Activated T-cell treated with anti-CD3 and anti-CD28 coated beads, Interleukin-2, amount 50 U/mL, for 72 hours (primary cell): ENCODE measurements around the gene FGD6. TPM values are rescaled to one million over a fixed set of nuclear protein-coding genes. Genes with fewer than 3 reads are reported as not detected.
"Not testable (repeated sequence)": the region's sequence is repeated elsewhere in the genome, so short reads cannot be mapped to it uniquely, and the experiment has no call there.

ENCODE experiments used
- ATAC-seq, 2 donors: fragments of 150-1000 bp; cut with Tn5 transposase; replicated peaks in 1 of 2; 2 replicates each; pipeline ENCODE4 v1.10.0; 2021; ENCODE audit warnings: moderate library complexity in 2 of 2, mild to moderate bottlenecking in 1 of 2
- DNase-seq, 2 donors: peaks; one replicate each; pipeline ENCODE4 v3.0.0; 2021 to 2022; ENCODE audit warnings: mixed read lengths in 1 of 2
- H3K27ac Mint-ChIP-seq: one replicate; pipeline ENCODE4 v1.8.0; 2022; ENCODE audit warnings: mild to moderate bottlenecking, moderate library complexity, mixed read lengths
- H3K27me3 Mint-ChIP-seq: one replicate; pipeline ENCODE4 v1.8.0; 2022; ENCODE audit warnings: low read depth, mixed read lengths
- H3K36me3 Mint-ChIP-seq, 2 donors: one replicate each; pipeline ENCODE4 v1.8.0; 2022; ENCODE audit warnings: mixed read lengths in 2 of 2, mild to moderate bottlenecking in 1 of 2; ENCODE audit not compliant: insufficient read depth in 2 of 2
- H3K4me1 Mint-ChIP-seq: one replicate; pipeline ENCODE4 v1.8.0; 2022; ENCODE audit warnings: low read depth, mixed read lengths
- H3K4me3 Mint-ChIP-seq, 2 donors: one replicate each; pipeline ENCODE4 v1.8.0; 2022; ENCODE audit warnings: mild to moderate bottlenecking in 2 of 2, mixed read lengths in 2 of 2, moderate library complexity in 2 of 2
- H3K9me3 Mint-ChIP-seq, 2 donors: one replicate each; pipeline ENCODE4 v1.8.0; 2022; ENCODE audit warnings: mixed read lengths in 2 of 2
- total RNA-seq, 2 donors: library from RNA; stranded (reverse); gene quantifications; one replicate each; pipeline ENCODE4 v1.2.3, GENCODE V29; 2022

Gene FGD6
- total RNA-seq, 2 donors from 2014 or later = 1.2 to 2.0 TPM

GRCh38 chr12:95117178-95117599, 100.1 kb downstream of the FGD6 start:
- Mint-ChIP-seq H3K4me1 (peaks cover 5% of the 10 kb centered on the region), H3K9me3 (no peaks in the 10 kb centered on the region), H3K4me3 (no peak overlapping the region), H3K27me3 (no peaks in the 10 kb centered on the region), H3K36me3 (no peaks in the 10 kb centered on the region), H3K27ac (no peak overlapping the region)
- peak; percentile 71 to 78 for ATAC-seq
- DNase-seq = peak; percentile 51 to 57

DNA sequence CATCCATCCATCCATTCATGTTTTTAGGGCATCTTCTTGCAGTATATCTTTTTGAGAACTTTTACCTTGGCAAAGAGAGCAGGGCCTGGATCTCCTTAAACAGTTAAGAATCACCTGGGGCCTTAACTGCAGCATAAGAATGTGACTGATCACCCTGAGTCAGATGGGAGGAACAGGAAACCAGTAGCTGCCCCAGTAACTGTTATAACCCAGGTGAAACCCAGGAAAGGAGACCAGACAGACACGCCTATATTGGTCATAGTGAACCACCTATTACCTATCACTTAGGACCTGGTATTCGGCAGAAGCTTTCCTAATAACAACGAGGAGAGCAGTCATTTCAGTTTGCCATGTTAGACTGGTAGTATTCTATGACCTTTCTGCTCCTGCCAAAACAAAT, 100.5 kb downstream of the FGD6 start:
- peak overlapping the region; percentile 69 for H3K27ac Mint-ChIP-seq
- DNase-seq = peak; percentile 3
- no peaks in the 10 kb centered on the region for H3K27me3 Mint-ChIP-seq
- H3K4me3 Mint-ChIP-seq = no peak overlapping the region
- H3K36me3 Mint-ChIP-seq = no peaks in the 10 kb centered on the region
- ATAC-seq = peak; percentile 74 to 86
- no peaks in the 10 kb centered on the region for H3K9me3 Mint-ChIP-seq
- H3K4me1 Mint-ChIP-seq = peaks cover 5% of the 10 kb centered on the region

GRCh38 chr12:95116341-95116740, 100.9 kb downstream of the FGD6 start:
- H3K27me3 Mint-ChIP-seq = no peaks in the 10 kb centered on the region

DNA sequence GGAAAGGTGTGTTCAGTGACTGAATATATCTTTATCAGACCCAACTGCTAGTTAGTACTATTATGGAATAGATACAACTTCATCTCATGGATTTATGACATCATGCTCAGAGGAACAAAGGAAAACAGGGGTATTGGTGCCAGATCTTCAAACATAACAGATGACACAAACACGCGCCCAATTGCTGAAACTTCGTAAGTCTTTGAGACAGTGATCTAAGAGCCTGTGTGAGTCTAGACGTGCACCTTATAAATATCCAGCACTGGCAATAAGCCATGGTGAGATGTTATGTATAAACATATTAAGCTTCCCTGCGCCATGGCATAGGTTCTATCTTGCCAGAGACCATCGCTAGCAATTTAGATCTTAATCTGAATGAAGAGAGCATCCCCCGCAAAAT, 101.6 kb downstream of the FGD6 start:
- Mint-ChIP-seq H3K4me3 (no peak overlapping the region), H3K27me3 (no peaks in the 10 kb centered on the region), H3K36me3 (no peaks in the 10 kb centered on the region), H3K4me1 (peaks cover 5% of the 10 kb centered on the region), H3K9me3 (no peaks in the 10 kb centered on the region), H3K27ac (no peak overlapping the region)
- no peak for ATAC-seq
- DNase-seq = no peak

More at GRCh38 chr12:95116341-95116740, 100.9 kb downstream of the FGD6 start:
- Mint-ChIP-seq H3K36me3 (no peaks in the 10 kb centered on the region), H3K4me3 (no peak overlapping the region), H3K4me1 (peaks cover 5% of the 10 kb centered on the region), H3K27ac (peak overlapping the region; percentile 69), H3K9me3 (no peaks in the 10 kb centered on the region)
- DNase-seq (no peak), ATAC-seq (no peak)

DNA sequence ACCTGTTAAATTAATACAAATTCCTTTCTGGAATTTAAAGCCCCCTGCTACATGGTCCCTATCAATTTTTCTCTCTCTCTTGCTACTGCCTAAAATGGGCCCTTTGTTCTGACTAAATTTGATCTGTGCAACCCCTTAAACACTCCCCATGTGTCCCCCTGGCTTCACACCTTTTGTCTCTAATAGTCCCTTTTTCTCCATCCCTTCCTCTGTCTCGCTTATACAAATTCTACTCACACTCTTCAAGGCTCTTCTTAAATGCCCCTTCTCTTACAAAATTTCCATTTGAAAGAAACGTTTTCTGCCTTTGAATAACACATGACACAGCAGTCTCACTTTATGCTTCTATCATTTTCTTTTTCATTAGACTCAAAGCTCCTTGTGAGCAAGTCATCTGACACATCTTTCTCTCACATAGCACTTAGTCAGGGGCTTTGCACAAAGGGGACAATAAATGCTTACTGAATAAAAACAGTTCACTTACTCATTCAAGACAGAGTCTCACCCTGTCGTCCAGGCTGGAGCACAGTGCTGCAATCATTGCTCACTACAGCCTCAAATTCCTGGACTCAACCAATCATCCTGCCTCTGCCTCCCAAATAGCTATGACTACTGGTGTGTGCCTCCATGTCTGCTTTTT, 102.4 kb downstream of the FGD6 start:
- H3K4me3 Mint-ChIP-seq = no peak overlapping the region
- peak in 1 of 2 donors; percentile 64 for ATAC-seq
- no peaks in the 10 kb centered on the region for H3K36me3 Mint-ChIP-seq
- no peak for DNase-seq
- no peaks in the 10 kb centered on the region for H3K9me3 Mint-ChIP-seq
- H3K27me3 Mint-ChIP-seq = no peaks in the 10 kb centered on the region
- peaks cover 5% of the 10 kb centered on the region for H3K4me1 Mint-ChIP-seq
- H3K27ac Mint-ChIP-seq = no peak overlapping the region

- no peak overlapping the region for H3K4me3 Mint-ChIP-seq
- no peak for ATAC-seq
Measured at GRCh38 chr12:95107362-95107761, 109.9 kb downstream of the FGD6 start.

GRCh38 chr12:95105540-95105939, 111.7 kb downstream of the FGD6 start:
- Mint-ChIP-seq H3K4me3 (no peak overlapping the region), H3K27ac (no peak overlapping the region), H3K27me3 (no peaks in the 10 kb centered on the region), H3K4me1 (peaks cover 12% of the 10 kb centered on the region), H3K9me3 (no peaks in the 10 kb centered on the region), H3K36me3 (no peaks in the 10 kb centered on the region)
- ATAC-seq = no peak
- no peak for DNase-seq

More at GRCh38 chr12:95107362-95107761, 109.9 kb downstream of the FGD6 start:
- no peak for DNase-seq
- Mint-ChIP-seq H3K4me1 (peaks cover 12% of the 10 kb centered on the region), H3K9me3 (no peaks in the 10 kb centered on the region), H3K27me3 (no peaks in the 10 kb centered on the region), H3K27ac (no peak overlapping the region), H3K36me3 (no peaks in the 10 kb centered on the region)

DNA sequence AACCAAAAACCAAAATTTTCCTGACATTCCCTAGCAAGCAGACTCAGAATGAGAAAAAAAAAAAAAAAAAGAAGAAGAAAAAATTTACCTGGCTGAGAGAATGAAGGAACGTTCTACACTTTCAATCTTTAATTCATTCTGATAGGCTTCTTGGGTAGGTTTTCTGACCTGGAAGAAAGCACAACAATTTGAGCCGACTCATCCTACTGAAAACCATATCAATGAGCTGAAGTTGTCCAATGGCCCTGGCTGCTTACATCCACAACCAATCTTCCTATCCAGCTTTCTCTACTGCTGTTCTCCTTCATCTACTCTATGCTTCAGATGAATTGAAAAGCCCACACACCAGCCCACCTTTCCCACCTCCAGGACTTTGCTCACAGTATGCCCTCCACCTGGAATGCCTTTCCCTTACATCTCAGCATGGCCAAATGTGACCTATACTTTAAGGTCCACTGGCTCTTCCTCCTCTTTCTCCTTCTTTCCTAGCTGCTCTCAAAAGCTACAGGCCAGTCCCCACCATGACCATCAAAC, 112.3 kb downstream of the FGD6 start:
- H3K27me3 Mint-ChIP-seq = no peaks in the 10 kb centered on the region
- no peak overlapping the region for H3K27ac Mint-ChIP-seq
- no peaks in the 10 kb centered on the region for H3K9me3 Mint-ChIP-seq
- H3K4me3 Mint-ChIP-seq = no peak overlapping the region
- DNase-seq (no peak), ATAC-seq (no peak)
- peaks cover 12% of the 10 kb centered on the region for H3K4me1 Mint-ChIP-seq
- H3K36me3 Mint-ChIP-seq = no peaks in the 10 kb centered on the region

- DNase-seq (peak; percentile 52 to 68), ATAC-seq (peak; percentile 99 to 100)
- Mint-ChIP-seq H3K4me1 (peaks cover 12% of the 10 kb centered on the region), H3K36me3 (no peaks in the 10 kb centered on the region), H3K27ac (peak overlapping the region; percentile 17), H3K4me3 (peak overlapping the region; percentile 21 to 71), H3K9me3 (no peaks in the 10 kb centered on the region), H3K27me3 (no peaks in the 10 kb centered on the region)
Measured at GRCh38 chr12:95102916-95103671, 114.2 kb downstream of the FGD6 start.

DNA sequence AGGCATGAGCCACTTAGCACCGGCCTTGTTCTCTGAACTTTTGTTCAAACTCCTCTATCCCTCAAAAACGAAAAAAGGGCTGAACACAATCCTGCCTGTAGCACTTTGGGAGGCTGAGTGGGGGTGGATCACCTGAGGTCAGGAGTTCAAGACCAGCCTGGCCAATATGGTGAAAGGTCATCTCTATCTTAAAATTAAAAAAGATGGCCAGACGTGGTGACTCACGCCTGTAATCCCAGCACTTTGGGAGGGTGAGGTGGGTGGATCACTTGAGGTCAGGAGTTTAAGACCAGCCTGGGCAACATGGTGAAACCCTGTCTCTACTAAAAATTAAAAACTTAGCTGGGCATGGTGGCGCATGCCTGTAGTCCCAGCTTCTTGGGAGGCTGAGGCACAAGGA, 115.3 kb downstream of the FGD6 start:
- Mint-ChIP-seq H3K4me3 (peak overlapping the region in 1 of 2 donors; percentile 31), H3K4me1 (peaks cover 12% of the 10 kb centered on the region)
- not testable (repeated sequence) for H3K36me3 Mint-ChIP-seq, H3K9me3 Mint-ChIP-seq, H3K27me3 Mint-ChIP-seq, DNase-seq, H3K27ac Mint-ChIP-seq, ATAC-seq

DNA sequence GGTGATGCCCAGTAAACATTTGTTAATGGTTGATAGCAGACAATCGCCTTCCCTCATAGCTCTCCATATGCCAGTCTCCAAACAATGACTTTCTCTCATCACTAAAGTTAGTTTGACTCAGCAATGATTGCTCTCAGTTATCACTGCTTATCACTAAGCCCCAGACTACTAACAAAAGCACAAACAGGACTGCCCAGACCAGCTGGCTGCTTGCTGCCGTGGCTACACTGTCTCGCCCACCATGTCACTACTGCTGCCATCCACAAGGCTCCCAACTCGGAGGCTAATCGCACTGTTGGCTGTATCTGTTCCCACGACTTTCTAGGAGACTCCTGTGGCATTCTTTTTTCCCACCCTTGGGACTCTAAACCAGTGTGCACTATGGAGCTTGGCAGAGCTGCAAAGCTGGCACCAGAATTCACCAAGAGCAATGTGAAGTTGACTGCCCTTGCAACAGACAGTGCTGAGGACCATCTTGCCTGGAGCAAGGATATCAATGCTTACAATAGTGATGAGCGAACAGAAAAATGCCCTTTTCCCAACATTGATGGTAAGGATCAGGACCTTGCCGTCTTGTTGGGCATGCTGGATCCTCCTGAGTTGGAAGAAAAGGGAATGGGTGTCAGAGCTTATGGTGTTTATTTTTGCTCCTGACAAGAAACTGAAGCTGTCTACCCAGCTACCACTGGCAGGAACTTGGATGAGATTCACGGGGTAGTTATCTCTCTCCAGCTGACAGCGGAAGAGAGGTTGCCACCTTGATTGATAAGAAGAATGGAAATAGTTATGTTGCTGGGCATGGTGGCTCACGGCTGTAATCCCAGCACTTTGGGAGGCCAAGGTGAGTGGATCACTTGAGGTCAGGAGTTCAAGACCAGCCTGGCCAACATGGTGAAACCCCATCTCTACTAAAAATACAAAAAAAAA, 116.7 kb downstream of the FGD6 start:
- no peak overlapping the region for H3K4me3 Mint-ChIP-seq
- ATAC-seq = no peak
- no peaks in the 10 kb centered on the region for H3K27me3 Mint-ChIP-seq
- peaks cover 12% of the 10 kb centered on the region for H3K4me1 Mint-ChIP-seq
- no peak for DNase-seq
- peak overlapping the region; percentile 25 for H3K27ac Mint-ChIP-seq
- H3K9me3 Mint-ChIP-seq = no peaks in the 10 kb centered on the region
- H3K36me3 Mint-ChIP-seq = no peaks in the 10 kb centered on the region

- DNase-seq (no peak), ATAC-seq (no peak)
- Mint-ChIP-seq H3K36me3 (no peaks in the 10 kb centered on the region), H3K9me3 (no peaks in the 10 kb centered on the region), H3K27me3 (no peaks in the 10 kb centered on the region), H3K27ac (no peak overlapping the region), H3K4me3 (no peak overlapping the region), H3K4me1 (peaks cover 12% of the 10 kb centered on the region)
Measured at GRCh38 chr12:95099270-95099790, 117.9 kb downstream of the FGD6 start.
